A549 treated with GW870086 at 1 μM for 4 hours (cell line): ENCODE data around the gene CCDC142. TPM values are rescaled to one million over a fixed set of nuclear protein-coding genes. Genes with fewer than 3 reads are reported as not detected.

Source experiments
- total RNA-seq: library from RNA; stranded (reverse); fragments of 200-300 nt; extraction: Qiagen RNA extraction; gene quantifications from 5 replicates; pipeline ENCODE4 v1.2.3, GENCODE V29; 2022; ENCODE audit warnings: low read depth

Gene CCDC142
- total RNA-seq, 1 experiment from 2014 or later, result 14.4 TPM

Other genes with a start within 250 kb of the CCDC142 start
- gene SLC4A5, start 139.6 kb downstream of the CCDC142 start, total RNA-seq, result 0.11 to 0.47 TPM (median 0.20 TPM) in 5 replicates
- 107 to 153 TPM (median 145 TPM) in 5 replicates for gene DCTN1, start 102.7 kb downstream of the CCDC142 start, total RNA-seq
- gene C2orf81, start 61.4 kb downstream of the CCDC142 start, total RNA-seq, result 2.2 to 4.1 TPM (median 3.2 TPM) in 5 replicates
- 77.2 to 90.3 TPM (median 87.1 TPM) in 5 replicates for gene WDR54, start 61.3 kb downstream of the CCDC142 start, total RNA-seq
- 18.8 to 25.6 TPM (median 24.2 TPM) in 5 replicates for gene RTKN, start 41.1 kb downstream of the CCDC142 start, total RNA-seq
- gene INO80B, start 27.9 kb downstream of the CCDC142 start, total RNA-seq, result 35.2 to 52.1 TPM (median 48.0 TPM) in 5 replicates
- 46.5 to 84.4 TPM (median 78.3 TPM) in 5 replicates for gene WBP1, start 24.6 kb downstream of the CCDC142 start, total RNA-seq
- 42.0 to 54.4 TPM (median 51.5 TPM) in 5 replicates for gene MOGS, start 17.6 kb downstream of the CCDC142 start, total RNA-seq
- gene MRPL53, start 10.3 kb downstream of the CCDC142 start, total RNA-seq, result 112 to 151 TPM (median 135 TPM) in 5 replicates
- 13.3 to 18.3 TPM (median 16.5 TPM) in 5 replicates for gene TTC31, start 83 bp upstream of the CCDC142 start, total RNA-seq
- 1.8 to 4.3 TPM (median 3.0 TPM) in 5 replicates for gene LBX2, start 16.6 kb upstream of the CCDC142 start, total RNA-seq
- gene PCGF1, start 24.7 kb upstream of the CCDC142 start, total RNA-seq, result 29.9 to 37.9 TPM (median 34.5 TPM) in 5 replicates
- gene TLX2, start 31.5 kb upstream of the CCDC142 start, total RNA-seq, result 0.19 to 0.36 TPM (median 0.28 TPM) in 5 replicates
- gene DQX1, start 43.2 kb upstream of the CCDC142 start, total RNA-seq, result 0.05 to 0.42 TPM (median 0.08 TPM) in 4 of 5 replicates, not detected in the other
- 191 to 256 TPM (median 237 TPM) in 5 replicates for gene AUP1, start 46.7 kb upstream of the CCDC142 start, total RNA-seq
- gene HTRA2, start 46.9 kb upstream of the CCDC142 start, total RNA-seq, result 31.9 to 41.6 TPM (median 37.7 TPM) in 5 replicates
- 0.21 to 0.64 TPM (median 0.37 TPM) in 5 replicates for gene LOXL3, start 70.9 kb upstream of the CCDC142 start, total RNA-seq
- gene DOK1, start 71.7 kb upstream of the CCDC142 start, total RNA-seq, result 3.6 to 5.5 TPM (median 4.1 TPM) in 5 replicates
- not detected in 5 replicates for gene M1AP, start 165.3 kb upstream of the CCDC142 start, total RNA-seq
- 8.1 to 12.2 TPM (median 10.4 TPM) in 5 replicates for gene SEMA4F, start 171.2 kb upstream of the CCDC142 start, total RNA-seq